Epidermal melanocyte (primary cell): ENCODE data around the gene NKX3-2.

Source experiments
- DNase-seq: peaks from one replicate; pipeline ENCODE4 v3.0.0; 2011; ENCODE audit warnings: low spot score; ENCODE audit not compliant: insufficient read length

The NKX3-2 gene

GRCh38 chr4:13531625-13531998, 12.7 kb downstream of the NKX3-2 start:
- no peak for DNase-seq

GRCh38 chr4:13530823-13531624, 13.3 kb downstream of the NKX3-2 start:
- no peak for DNase-seq

GRCh38 chr4:13529128-13529919, 15.0 kb downstream of the NKX3-2 start:
- no peak for DNase-seq

- no peak for DNase-seq
Observed at GRCh38 chr4:13528821-13529127, 15.5 kb downstream of the NKX3-2 start.

- DNase-seq = no peak
Observed at GRCh38 chr4:13527981-13528820, 16.1 kb downstream of the NKX3-2 start.

GRCh38 chr4:13527192-13527980, 16.9 kb downstream of the NKX3-2 start:
- DNase-seq = no peak

GRCh38 chr4:13526658-13527057, 17.6 kb downstream of the NKX3-2 start:
- no peak for DNase-seq

- no peak for DNase-seq
Observed at GRCh38 chr4:13525606-13526281, 18.6 kb downstream of the NKX3-2 start.

GRCh38 chr4:13524504-13525243, 19.6 kb downstream of the NKX3-2 start:
- no peak for DNase-seq

- DNase-seq = no peak
Observed at GRCh38 chr4:13523591-13524503, 20.5 kb downstream of the NKX3-2 start.

GRCh38 chr4:13523105-13523477, 21.2 kb downstream of the NKX3-2 start:
- no peak for DNase-seq

- DNase-seq = no peak
Observed at GRCh38 chr4:13522282-13523104, 21.8 kb downstream of the NKX3-2 start.

GRCh38 chr4:13521047-13521446, 23.3 kb downstream of the NKX3-2 start:
- no peak for DNase-seq

GRCh38 chr4:13516315-13516860, 27.9 kb downstream of the NKX3-2 start:
- no peak for DNase-seq

GRCh38 chr4:13515268-13515667, 29.0 kb downstream of the NKX3-2 start:
- DNase-seq = no peak

- no peak for DNase-seq
Observed at GRCh38 chr4:13514722-13515121, 29.6 kb downstream of the NKX3-2 start.

- no peak for DNase-seq
Observed at GRCh38 chr4:13511101-13511500, 33.2 kb downstream of the NKX3-2 start.

- no peak for DNase-seq
Observed at GRCh38 chr4:13509442-13509841, 34.9 kb downstream of the NKX3-2 start.
